HepG2 (cell line): ENCODE results near the gene CCL22. TPM values are rescaled to one million over a fixed set of nuclear protein-coding genes. Genes with fewer than 3 reads are reported as not detected.

Experiments used
- ESRRA ChIP-seq: sonication (generic); formaldehyde crosslinking; IDR thresholded peaks from 2 replicates; pipeline ENCODE4 v1.5.1; 2020; ENCODE audit warnings: mild to moderate bottlenecking, low read depth, missing genetic modification reagents
- FOXA1 ChIP-seq, 2 experiments: fragments of 450-650 bp in 1 of 2; sonication (generic) in 1 of 2; formaldehyde crosslinking in 1 of 2; IDR thresholded peaks; 2 replicates each; pipeline versions ENCODE4 v1.4.0 to v1.6.1; 2016 to 2020; ENCODE audit warnings: missing genetic modification reagents in 1 of 2
- HDAC6 ChIP-seq: fragments of 200-600 bp; sonication (generic); IDR thresholded peaks from 2 replicates; pipeline ENCODE4 v1.7.0; 2017; ENCODE audit warnings: mild to moderate bottlenecking, antibody characterized with exemption, low read length, low read depth
- HOXA3 ChIP-seq: sonication (generic); formaldehyde crosslinking; IDR thresholded peaks from 2 replicates; pipeline ENCODE4 v1.5.0; 2020; ENCODE audit warnings: missing genetic modification reagents
- ISX ChIP-seq: sonication (generic); formaldehyde crosslinking; conservative IDR thresholded peaks from 2 replicates; pipeline ENCODE4 v1.5.0; 2020; ENCODE audit warnings: missing genetic modification reagents
- JUN ChIP-seq: sonication (generic); formaldehyde crosslinking; IDR thresholded peaks from 2 replicates; pipeline ENCODE4 v1.4.0; 2020; ENCODE audit warnings: mild to moderate bottlenecking, missing genetic modification reagents
- POLR2AphosphoS5 ChIP-seq: IDR thresholded peaks from 2 replicates; pipeline ENCODE4 v1.6.1; 2012; ENCODE audit warnings: low read depth, low read length
- PRMT3 ChIP-seq: sonication (generic); formaldehyde crosslinking; IDR thresholded peaks from 2 replicates; pipeline ENCODE4 v1.8.1; 2022; ENCODE audit warnings: low read depth, mild to moderate bottlenecking, moderate library complexity, missing genetic modification reagents, borderline replicate concordance
- SIN3A ChIP-seq: IDR thresholded peaks from 2 replicates; pipeline ENCODE4 v1.6.1; 2011; ENCODE audit warnings: low read depth, mild to moderate bottlenecking, control low read depth, low read length, borderline replicate concordance
- STAT5B ChIP-seq: sonication (generic); formaldehyde crosslinking; IDR thresholded peaks from 2 replicates; pipeline ENCODE4 v1.4.0; 2020; ENCODE audit warnings: missing genetic modification reagents
- THAP11 ChIP-seq: IDR thresholded peaks from 2 replicates; pipeline ENCODE4 v1.6.1; 2016; ENCODE audit warnings: missing biosample characterization, missing genetic modification reagents
- UBTF ChIP-seq: sonication (generic); formaldehyde crosslinking; IDR thresholded peaks from 2 replicates; pipeline ENCODE4 v1.4.0; 2020; ENCODE audit warnings: mild to moderate bottlenecking, missing genetic modification reagents
- XRCC5 ChIP-seq: fragments of 200-400 bp; formaldehyde crosslinking; optimal IDR thresholded peaks from 2 replicates; pipeline ENCODE3; 2017; ENCODE audit warnings: mild to moderate bottlenecking, low read length
- ZBTB4 ChIP-seq: sonication (generic); formaldehyde crosslinking; IDR thresholded peaks from 2 replicates; pipeline ENCODE4 v1.4.0; 2020; ENCODE audit warnings: missing genetic modification reagents, mild to moderate bottlenecking, borderline replicate concordance
- ZFP91 ChIP-seq: sonication (generic); formaldehyde crosslinking; IDR thresholded peaks from 2 replicates; pipeline ENCODE4 v1.9.0; 2022; ENCODE audit warnings: missing genetic modification reagents, mild to moderate bottlenecking, borderline replicate concordance
- ZNF138 ChIP-seq: sonication (generic); formaldehyde crosslinking; IDR thresholded peaks from 2 replicates; pipeline ENCODE4 v1.5.0; 2020; ENCODE audit warnings: mild to moderate bottlenecking, low read depth, missing genetic modification reagents
- ZNF230 ChIP-seq: sonication (generic); formaldehyde crosslinking; IDR thresholded peaks from 2 replicates; pipeline ENCODE4 v1.4.0; 2020; ENCODE audit warnings: mild to moderate bottlenecking, missing genetic modification reagents
- ZNF24 ChIP-seq: fragments of 450-650 bp; IDR thresholded peaks from 2 replicates; pipeline ENCODE4 v1.6.1; 2017; ENCODE audit warnings: antibody characterized with exemption, mild to moderate bottlenecking
- ZNF331 ChIP-seq: sonication (generic); formaldehyde crosslinking; IDR thresholded peaks from 2 replicates; pipeline ENCODE4 v1.4.0; 2020; ENCODE audit warnings: missing genetic modification reagents
- ZNF33B ChIP-seq: sonication (generic); formaldehyde crosslinking; IDR thresholded peaks from 2 replicates; pipeline ENCODE4 v1.5.1; 2020; ENCODE audit warnings: mild to moderate bottlenecking, missing genetic modification reagents
- ZNF713 ChIP-seq: sonication (generic); formaldehyde crosslinking; IDR thresholded peaks from 2 replicates; pipeline ENCODE4 v1.4.0; 2020; ENCODE audit warnings: mild to moderate bottlenecking, missing genetic modification reagents
- polyA plus RNA-seq, 8 experiments: library from polyadenylated mRNA; depleted of rRNA in 3 of 8; stranded (reverse) in 7 of 8; unstranded in 1 of 8; fragments of >200 nt; fragmentation: Illumina TruSeq in 4 of 8; extraction: Trizol in 4 of 8; gene quantifications; 2 replicates each; pipeline versions ENCODE4 v1.2.1 to v1.2.3, GENCODE V29; 2011 to 2016; ENCODE audit warnings: low read depth in 4 of 8, missing spikeins in 1 of 8, mixed read lengths in 1 of 8; ENCODE audit not compliant: insufficient read depth in 1 of 8
- total RNA-seq, 5 experiments: library from RNA; depleted of rRNA; stranded (reverse); fragments of >200 nt; fragmentation: Illumina TruSeq; extraction: Trizol; gene quantifications; 2 replicates each; pipeline ENCODE4 v1.2.3, GENCODE V29; 2016; ENCODE audit warnings: low read depth in 1 of 5

Gene CCL22
- total and polyA plus RNA-seq, 2 of the 13 experiments (the other 11 are each of a cell fraction or from before 2014, with no cell fraction given), result not detected

- no peak for TF ChIP-seq XRCC5
- no peak; the same call in 1 of the 2 replicates for TF ChIP-seq ESRRA (CRISPR knock-in tag)
- TF ChIP-seq HDAC6, result no peak
- no peak; the same call in 1 of the 2 replicates for TF ChIP-seq ZFP91
- TF ChIP-seq ISX (CRISPR knock-in tag), result no peak
- TF ChIP-seq POLR2AphosphoS5, result peak; percentile 93
- TF ChIP-seq ZBTB4 (CRISPR knock-in tag), result no peak
- no peak for TF ChIP-seq ZNF713 (CRISPR knock-in tag)
- peak; percentile 62; the same call in 1 of the 2 replicates for TF ChIP-seq UBTF (CRISPR knock-in tag)
- TF ChIP-seq THAP11 (CRISPR knock-in tag), result 0 out of 2 replicates have a peak, but pooled peaks have one; percentile 85
- TF ChIP-seq ZNF138 (CRISPR knock-in tag), result peak; percentile 65; the same call in 1 of the 2 replicates
- TF ChIP-seq JUN, result no peak; the same call in 1 of the 2 replicates
- peak; percentile 15; the same call in 1 of the 2 replicates for TF ChIP-seq SIN3A
- TF ChIP-seq ZNF33B (CRISPR knock-in tag), result no peak
- TF ChIP-seq FOXA1 (IDR thresholded peaks at IDR 0.05), result no peak
- TF ChIP-seq FOXA1 (CRISPR knock-in tag; IDR thresholded peaks at IDR 0.05), result no peak
- TF ChIP-seq STAT5B (CRISPR knock-in tag), result no peak; the same call in 1 of the 2 replicates
- peak; percentile 93; the same call in 1 of the 2 replicates for TF ChIP-seq ZNF331
- no peak for TF ChIP-seq PRMT3 (CRISPR knock-in tag)
- TF ChIP-seq ZNF24, result no peak
- TF ChIP-seq ZNF230 (CRISPR knock-in tag), result no peak; the same call in 1 of the 2 replicates
- peak; percentile 94; the same call in 1 of the 2 replicates for TF ChIP-seq HOXA3 (CRISPR knock-in tag)
Observed at GRCh38 chr16:57373117-57373947, 14.7 kb downstream of the CCL22 start (continued).
